WTC11 (cell line): Measurements from ENCODE around the gene FRMD4A.

ENCODE experiments used
- CTCF ChIP-seq: fragments of 200-600 bp; IDR thresholded peaks from 2 replicates; pipeline ENCODE4 v1.8.0; 2022; ENCODE audit warnings: antibody characterized with exemption
- HMGA2 ChIP-seq: fragments of 250-450 bp; sonication (Bioruptor Pico); IDR thresholded peaks from 2 replicates; pipeline ENCODE4 v1.4.0; 2021; ENCODE audit warnings: mild to moderate bottlenecking, moderate library complexity
- IRF2 ChIP-seq: sonication (generic); formaldehyde crosslinking; IDR thresholded peaks from 2 replicates; pipeline ENCODE4 v1.8.0; 2022; ENCODE audit warnings: low read depth, missing genetic modification reagents, borderline replicate concordance
- MAX ChIP-seq: sonication (generic); formaldehyde crosslinking; IDR thresholded peaks from 2 replicates; pipeline ENCODE4 v1.8.0; 2022; ENCODE audit warnings: mild to moderate bottlenecking, missing genetic modification reagents
- MXD4 ChIP-seq: fragments of 250-450 bp; sonication (Bioruptor Pico); IDR thresholded peaks from 2 replicates; pipeline ENCODE4 v1.8.0; 2021; ENCODE audit warnings: mild to moderate bottlenecking, moderate library complexity, borderline replicate concordance
- NR2C2 ChIP-seq: sonication (generic); formaldehyde crosslinking; IDR thresholded peaks from 2 replicates; pipeline ENCODE4 v1.8.0; 2022; ENCODE audit warnings: mild to moderate bottlenecking, missing genetic modification reagents
- ZNF263 ChIP-seq: sonication (generic); formaldehyde crosslinking; IDR thresholded peaks from 2 replicates; pipeline ENCODE4 v1.8.1; 2022; ENCODE audit warnings: low read depth, mild to moderate bottlenecking, moderate library complexity, missing genetic modification reagents
- TF ChIP-seq, protein P1 (sequence below): sonication (generic); formaldehyde crosslinking; IDR thresholded peaks from 2 replicates; pipeline ENCODE4 v1.8.1; 2022; ENCODE audit warnings: low read depth, missing genetic modification reagents, borderline replicate concordance

DNA sequence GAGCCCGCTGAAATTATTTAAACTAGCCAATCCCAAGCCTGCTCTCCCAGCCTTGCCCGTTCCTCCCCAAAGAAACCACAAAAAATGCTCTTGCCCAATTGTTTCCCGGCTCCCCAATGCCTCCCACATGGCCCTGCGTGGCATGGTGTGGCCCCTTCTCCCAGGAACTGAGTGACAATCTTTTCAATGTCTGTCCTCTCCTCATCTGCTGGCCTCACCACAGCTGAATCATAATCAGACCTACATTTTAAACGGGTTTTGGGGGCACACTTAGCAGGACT, 542.5 kb downstream of the FRMD4A start:
- TF ChIP-seq MAX (CRISPR knock-in tag) (no peak), CTCF (no peak), MXD4 (CRISPR knock-in tag) (no peak), IRF2 (CRISPR knock-in tag) (no peak), NR2C2 (CRISPR knock-in tag) (no peak), ZNF263 (no peak), HMGA2 (CRISPR knock-in tag) (no peak)
- TF ChIP-seq, protein P1, sequence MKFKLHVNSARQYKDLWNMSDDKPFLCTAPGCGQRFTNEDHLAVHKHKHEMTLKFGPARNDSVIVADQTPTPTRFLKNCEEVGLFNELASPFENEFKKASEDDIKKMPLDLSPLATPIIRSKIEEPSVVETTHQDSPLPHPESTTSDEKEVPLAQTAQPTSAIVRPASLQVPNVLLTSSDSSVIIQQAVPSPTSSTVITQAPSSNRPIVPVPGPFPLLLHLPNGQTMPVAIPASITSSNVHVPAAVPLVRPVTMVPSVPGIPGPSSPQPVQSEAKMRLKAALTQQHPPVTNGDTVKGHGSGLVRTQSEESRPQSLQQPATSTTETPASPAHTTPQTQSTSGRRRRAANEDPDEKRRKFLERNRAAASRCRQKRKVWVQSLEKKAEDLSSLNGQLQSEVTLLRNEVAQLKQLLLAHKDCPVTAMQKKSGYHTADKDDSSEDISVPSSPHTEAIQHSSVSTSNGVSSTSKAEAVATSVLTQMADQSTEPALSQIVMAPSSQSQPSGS (CRISPR knock-in tag) = no peak
